Iris pigment epithelial cell (primary cell): ENCODE data around the gene HTR7.
"Not testable (repeated sequence)": the region's sequence is repeated elsewhere in the genome, so short reads cannot be mapped to it uniquely, and the experiment has no call there.

ENCODE experiments used
- DNase-seq: peaks from one replicate; pipeline ENCODE4 v3.0.0-alpha.2; 2011; ENCODE audit warnings: low read depth

The HTR7 gene

DNA sequence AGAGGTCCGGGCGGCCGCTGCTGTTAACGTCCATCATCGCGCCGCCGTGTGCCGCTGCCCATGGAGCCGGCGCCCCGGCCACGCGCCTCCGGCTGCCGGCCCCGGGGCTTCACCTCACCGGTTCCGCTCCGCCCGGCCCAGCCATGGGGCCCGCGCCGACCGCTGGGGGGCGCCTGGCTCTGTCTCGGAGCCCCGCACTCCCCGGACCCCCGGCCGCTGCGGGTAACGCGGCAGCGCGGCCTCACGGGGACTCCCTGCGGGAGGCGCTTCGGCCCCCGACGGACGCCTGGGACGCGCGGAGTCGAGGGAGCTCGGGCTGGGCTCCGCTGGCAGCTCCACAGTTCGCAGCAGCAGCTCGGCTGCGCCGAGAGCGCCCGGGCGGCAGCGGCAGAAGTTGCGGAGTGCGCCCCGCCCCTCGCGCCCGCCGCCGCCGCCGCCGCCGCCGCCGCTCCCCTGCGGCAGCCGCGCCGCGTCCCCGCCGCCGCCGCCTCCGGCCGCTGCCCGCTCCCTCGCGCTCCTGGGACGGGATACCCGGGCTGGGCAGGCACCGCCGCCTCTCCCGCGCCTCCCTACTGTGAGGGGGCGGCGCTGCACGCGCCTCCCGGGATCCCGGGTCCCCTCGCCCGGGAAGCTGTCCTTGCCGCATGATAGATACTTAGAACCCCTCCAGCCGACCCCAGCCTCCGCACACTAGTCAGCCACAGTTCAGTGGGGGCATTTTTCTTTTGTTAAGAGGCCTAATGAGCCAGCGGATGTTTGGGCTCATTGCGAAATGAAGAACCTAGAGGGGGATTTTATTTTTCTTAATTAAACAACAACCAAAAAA lies at the start of gene HTR7:
TSS of gene HTR7 (minus strand) at position 405 of the 826 bp plus-strand sequence. CDS start at position 37, 368 bp downstream.
- DNase-seq, result peak; percentile 47

DNA sequence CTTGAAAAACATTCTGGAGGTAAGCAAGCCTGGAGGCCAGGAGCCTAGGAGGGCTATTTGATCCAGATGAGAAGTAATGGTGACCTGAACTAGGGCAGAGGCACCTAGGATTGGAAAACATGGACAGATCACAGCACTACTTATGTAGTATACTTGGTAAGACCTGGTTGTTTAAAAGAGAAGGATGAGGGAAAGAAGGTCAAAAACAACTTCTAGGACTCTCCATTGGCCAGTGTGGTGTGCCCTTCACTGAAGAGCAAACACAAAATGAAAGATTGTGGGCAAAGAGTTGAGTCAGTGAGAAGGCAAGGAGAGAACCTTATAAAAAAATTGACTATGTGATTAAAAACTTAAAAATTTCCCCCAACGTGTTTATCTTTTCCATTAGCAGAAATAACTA lies 48.8 kb upstream of the HTR7 start:
- DNase-seq, result no peak

DNA sequence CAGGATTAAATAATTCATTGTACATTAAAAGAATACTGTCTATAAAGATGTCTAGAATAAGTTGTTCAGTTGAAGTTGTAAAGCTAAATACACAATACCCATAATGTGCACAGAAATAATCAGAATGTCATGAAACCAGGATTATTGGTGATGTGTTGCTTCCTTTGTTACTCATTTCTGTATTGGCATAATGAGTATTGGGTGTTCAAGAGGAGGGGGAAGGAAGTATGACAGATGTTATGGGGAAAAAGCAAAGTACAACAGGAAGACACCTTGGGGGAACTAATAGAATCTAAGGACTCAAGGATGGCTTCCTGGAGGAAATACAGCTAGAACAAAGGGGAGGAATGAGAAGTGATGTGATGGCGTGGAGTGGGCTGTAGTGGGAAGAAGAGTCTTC lies 48.1 kb upstream of the HTR7 start:
- no peak for DNase-seq

DNA sequence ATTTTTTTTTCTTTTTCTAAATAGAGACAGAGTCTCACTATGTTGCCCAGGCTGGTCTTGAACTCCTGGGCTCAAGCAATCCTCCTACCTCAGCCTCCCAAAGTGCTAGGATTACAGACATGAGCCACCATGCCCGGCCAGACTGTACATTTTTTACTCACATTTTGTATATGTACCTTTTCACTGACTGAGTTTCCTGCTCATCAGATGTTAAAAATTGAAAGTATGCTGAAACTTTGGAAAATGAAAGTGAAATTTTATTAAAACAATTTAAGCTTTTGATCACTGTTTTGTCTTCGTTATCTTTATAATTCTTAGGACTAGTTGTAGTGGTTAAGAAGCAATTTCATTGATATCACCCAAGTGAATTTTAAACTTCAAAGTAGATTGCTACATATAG lies 39.1 kb upstream of the HTR7 start:
- DNase-seq, result not testable (repeated sequence)

DNA sequence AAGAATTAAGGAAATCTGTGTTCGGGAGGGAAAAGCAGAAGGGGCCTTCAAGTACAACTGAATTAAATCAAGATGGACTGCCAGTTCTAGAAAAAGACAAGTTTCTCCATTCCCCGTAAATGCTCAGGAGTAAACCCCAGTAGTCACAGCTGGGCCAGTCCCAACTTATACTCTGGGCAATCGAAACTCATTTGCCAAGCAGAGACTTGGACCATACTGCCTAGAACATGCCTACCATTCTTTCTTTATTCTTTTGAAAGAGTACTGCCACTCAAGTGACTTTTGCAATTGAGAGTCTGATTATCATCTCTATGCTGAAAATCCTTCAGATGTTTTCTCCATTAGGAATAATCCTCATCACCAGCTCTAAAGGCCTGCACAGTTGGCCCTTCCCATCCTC lies 35.4 kb upstream of the HTR7 start:
- DNase-seq, result no peak

DNA sequence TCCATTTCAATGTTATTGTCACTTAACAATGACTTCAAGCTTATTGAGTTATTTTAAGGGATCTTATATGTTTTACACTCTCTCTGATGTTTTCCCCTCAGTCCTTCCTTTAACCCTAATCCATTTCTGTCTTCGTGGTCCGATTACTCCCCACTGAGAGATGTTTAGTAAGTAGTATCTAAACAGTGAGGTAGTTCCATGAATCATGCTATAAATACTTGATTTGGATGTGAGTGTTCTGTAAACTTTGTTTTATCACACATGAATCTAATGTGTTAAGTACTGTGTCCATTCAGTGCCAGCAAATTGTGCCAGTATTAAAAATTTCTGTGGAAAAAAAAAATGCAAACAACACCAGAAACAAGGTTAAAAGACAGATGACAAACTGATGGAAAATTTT lies 32.5 kb upstream of the HTR7 start:
- peak; percentile 54 for DNase-seq

DNA sequence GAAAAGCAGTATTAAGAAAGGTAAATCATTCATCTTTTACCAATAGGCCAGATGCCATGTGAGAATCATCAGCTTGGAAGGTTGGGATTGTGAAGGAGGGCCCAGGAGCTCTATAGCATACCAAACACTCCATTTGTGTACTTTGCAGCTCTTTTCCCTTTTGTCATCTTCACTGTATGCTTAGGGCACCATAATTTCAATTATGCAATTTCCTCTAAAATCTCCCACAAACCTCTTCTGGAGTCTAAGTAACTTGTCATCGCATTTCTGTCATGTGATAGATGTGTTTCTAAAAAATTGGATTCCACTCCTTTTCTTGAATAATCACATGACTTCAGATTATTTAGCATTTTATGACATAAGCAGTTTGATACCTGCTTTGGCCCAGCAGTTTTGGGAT lies 31.8 kb upstream of the HTR7 start:
- DNase-seq, result no peak

DNA sequence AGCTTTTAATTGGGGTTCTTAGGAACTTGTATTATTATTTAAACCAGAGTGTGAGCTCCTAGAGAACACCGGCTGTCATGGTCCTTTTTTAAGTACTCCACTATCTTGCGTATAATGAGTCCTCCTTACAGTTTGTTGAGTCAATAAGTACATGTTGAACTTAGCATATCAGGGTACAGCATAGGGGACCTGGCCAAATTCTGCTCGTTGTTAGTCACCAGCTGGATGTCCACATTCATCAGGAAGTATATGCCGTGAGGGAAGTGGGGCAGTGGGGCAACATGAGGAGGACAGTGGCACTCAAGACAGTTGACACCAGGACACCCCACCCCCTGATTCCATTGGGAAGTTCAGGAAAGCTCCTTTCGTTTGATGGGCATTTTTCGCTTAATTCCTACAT lies 30.5 kb upstream of the HTR7 start:
- DNase-seq, result no peak

DNA sequence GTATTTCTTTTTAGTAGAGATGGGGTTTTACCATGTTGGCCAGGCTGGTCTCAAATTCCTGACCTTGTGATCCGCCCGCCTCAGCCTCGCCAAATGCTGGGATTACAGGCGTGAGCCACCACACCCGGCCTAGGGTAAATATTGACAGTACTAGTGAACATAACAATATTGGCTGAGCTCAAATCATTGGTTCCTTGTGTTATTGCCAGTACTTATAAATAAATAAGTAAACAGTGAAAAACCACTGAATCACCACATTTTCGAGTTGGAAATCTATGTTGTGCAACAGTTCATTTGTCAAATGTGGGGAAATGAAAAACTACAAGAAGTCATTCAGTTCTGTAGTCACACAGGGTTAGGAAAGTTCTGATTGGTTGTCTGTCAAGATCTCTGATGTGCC lies 29.7 kb upstream of the HTR7 start:
- DNase-seq, result peak; percentile 22

DNA sequence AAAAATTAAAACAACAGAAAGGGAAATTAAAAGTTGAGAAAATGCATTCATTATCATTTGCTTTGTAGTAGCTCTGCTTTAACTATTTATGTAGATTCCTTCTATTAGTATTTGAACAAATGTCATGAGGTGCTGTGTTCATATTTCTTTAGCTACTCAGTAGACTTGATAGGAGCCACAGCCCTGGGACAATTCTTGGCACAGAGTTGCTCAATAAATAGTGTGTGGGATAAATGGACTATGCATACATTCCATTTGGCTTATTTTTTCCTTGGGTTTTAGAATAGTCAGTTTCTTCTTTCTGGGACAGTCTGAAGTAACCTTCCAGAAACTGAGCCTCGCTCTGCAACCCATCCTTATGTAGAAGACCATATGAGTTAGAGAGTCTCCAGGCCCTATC lies 27.3 kb upstream of the HTR7 start:
- DNase-seq, result peak; percentile 86

DNA sequence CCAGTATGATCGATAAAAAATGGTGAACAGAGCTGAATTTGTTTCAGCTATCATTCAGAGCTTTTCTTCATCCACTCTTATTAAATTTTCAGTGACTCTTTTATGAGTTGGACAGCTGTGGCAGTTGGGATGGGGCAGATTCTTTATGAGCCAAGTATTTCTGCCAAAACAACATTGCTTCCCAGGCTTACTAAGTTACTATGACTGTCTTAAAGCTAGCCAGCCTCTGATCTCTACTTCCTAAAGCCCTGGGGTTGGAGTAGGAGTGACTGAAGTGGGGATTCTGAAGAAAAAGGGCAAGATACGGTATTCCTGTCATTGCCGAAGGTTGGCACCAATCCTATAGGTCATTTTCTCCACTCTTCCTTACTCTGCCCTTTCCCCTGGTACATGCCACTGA lies 26.6 kb upstream of the HTR7 start:
- DNase-seq, result peak; percentile 63

DNA sequence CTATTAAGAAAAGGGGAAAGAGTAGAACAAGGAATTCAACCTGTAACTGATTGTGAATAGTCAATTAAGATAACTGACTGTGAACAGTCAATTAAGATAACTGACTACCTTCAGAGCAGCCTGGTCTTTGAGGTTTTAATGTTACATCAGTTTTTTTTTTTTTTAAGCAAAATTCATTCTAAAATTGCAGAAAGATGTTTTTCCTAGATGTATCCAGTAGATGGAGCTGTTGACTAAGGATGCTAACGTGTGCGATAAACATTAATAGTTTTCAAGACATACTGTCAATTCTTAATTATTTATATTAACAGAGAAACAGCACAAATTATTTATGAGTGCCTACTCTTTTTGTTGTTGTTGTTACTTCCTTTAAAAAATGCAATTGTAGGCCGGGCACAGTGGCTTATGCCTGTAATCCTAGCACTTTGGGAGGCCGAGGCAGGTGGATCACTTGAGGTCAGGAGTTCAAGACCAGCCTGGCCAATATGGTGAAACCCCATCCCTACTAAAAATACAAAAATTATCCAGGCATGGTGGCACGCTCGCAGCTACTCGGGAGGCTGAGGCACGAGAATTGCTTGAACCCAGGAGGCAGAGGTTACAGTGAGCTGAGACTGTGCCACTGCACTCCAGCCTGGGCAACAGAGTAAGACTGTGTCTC lies 22.4 kb upstream of the HTR7 start:
- DNase-seq, result peak; percentile 42

DNA sequence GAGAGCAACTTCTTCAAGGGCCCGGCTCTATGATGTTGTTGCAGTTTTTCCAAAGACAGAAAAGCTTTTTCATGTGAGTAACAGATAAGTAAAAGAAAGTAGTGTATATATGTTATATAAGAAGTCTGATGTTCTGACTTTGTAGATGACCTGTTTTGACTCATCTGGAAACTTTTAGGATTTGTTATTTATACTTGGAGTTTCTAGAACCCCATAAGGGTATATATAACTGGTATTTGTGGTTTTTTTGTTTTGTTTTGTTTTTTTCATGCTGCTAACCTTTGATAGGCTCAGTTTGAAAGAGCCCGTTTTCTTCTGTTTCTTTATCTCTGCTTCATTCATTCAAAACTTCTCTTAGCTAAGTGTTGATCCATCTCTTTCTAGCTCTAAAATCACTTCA lies 21.2 kb upstream of the HTR7 start:
- no peak for DNase-seq

DNA sequence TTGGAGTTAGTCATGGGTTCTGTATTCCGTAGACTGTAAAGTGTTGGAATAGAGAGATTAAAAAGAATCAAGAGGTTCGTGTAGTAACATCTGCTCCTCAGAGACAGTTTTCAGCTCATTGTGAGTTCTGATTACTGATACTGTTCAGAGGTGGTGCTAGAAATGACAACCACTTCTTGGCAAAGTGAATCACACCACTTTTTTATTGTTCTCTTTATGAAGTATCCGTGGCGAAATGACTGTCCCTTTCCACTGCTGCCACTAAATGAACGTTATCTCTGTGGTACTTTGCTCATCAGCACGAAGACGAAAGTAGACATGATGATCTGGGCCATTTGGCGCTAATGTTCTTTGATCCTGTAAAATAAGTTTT lies 14.8 kb upstream of the HTR7 start:
- no peak for DNase-seq

DNA sequence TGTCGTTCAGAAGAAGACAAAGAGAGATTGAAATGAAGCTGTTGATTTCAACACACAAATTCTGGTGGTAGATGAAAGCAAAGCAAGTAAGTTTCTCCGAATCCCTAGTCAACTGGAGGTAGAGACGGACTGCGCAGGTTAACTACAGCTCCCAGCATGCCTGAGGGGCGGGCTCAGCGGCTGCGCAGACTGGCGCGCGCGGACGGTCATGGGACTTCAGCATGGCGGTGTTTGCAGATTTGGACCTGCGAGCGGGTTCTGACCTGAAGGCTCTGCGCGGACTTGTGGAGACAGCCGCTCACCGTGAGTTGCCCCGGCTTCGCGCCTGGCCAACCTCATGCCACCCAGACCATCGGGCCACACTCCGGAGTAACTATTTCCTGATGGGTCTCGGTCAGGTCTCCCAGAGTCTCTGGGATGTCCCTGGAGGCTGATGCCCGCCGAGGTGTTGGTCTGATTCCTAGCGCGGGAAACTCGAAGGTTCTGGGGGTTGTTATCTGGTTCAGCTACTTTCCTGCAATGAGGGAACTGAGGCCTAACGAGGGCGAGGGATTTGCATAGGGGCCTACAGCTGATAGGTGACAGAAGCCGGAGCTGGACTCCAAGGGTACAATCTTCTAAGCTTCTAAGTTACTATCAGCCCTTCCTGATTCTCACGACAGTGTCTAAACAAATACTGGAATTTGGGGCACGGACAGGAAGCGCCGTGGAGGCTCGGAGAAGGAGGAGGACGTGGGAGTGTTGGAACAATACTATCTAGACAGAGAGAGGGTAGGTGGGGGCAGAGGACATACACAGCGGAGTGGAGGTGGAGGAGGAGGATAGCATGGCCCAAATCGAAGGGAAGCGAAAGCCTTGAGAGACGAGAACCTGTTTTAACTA lies 14.2 kb upstream of the HTR7 start, which contains the start of gene RPP30:
TSS of gene RPP30 (plus strand) at position 209 of the 882 bp plus-strand sequence. CDS start at position 222, 13 bp downstream.
- peak; percentile 90 for DNase-seq

DNA sequence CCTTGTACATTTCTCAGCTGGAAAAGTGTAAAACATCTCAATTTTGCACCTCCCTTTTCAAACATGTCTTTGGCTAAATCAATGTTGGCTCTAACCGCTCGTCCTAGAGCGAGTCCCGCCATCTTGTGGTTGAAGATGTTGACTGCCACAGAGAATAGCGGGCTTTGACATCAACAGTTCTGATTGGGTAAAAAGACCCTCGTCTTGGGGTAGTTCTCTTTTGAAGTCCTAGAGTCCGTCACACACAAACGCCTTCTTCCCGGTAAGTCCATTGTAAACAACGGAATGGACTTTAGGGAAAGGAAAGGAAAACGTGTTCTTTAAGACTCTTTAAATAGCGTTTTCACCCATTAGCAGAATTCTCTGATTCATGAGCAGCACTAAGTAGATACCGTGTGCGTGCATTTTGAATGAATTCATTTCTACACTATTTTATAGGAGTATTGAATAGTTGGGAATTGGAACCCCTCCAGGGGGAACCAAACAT lies 13.5 kb upstream of the HTR7 start:
- DNase-seq, result peak; percentile 86

DNA sequence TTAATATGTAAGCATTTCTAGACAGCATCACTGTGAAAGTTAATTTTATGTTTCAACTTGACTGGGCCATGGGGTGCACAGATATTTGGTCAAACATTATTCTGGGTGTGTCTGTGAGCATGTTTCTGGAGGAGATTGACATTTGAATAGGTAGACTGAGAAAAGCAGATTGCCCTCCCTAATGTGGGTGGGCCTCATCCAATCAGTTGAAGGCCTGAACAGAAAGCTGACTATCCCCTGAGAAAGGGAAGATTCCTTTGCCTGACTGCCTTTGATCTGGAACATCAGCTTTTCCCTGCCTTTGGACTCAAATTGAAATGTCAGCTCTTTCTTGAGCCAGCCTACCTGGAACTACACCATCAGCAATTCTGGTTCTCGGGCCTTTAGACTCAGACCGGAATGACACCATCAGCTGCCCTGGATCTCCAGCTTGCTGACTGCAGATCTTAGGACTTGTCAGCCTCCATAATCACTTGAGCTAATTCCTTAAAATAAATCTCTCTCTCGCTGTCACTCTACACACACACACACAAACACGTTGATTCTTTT lies 8.3 kb upstream of the HTR7 start:
- no peak for DNase-seq

DNA sequence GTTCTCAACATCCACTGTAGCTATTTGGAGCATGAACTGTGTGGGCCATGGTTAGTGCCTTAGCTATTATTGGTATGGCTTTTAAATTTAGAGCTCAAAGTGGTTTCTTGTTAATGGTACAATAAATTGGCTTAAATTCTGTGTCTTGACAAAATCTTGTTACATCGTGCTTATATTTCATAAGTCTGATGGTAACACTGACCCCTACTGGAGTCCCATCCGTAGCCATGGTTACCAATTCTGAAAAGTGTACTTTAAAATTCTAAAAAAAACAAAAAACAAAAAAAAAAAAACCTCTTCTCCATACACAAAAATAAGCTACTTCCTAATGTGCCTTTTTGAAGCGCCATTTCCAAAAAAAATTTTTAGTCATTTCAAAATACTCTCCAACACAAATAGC lies 7.6 kb upstream of the HTR7 start:
- no peak for DNase-seq

DNA sequence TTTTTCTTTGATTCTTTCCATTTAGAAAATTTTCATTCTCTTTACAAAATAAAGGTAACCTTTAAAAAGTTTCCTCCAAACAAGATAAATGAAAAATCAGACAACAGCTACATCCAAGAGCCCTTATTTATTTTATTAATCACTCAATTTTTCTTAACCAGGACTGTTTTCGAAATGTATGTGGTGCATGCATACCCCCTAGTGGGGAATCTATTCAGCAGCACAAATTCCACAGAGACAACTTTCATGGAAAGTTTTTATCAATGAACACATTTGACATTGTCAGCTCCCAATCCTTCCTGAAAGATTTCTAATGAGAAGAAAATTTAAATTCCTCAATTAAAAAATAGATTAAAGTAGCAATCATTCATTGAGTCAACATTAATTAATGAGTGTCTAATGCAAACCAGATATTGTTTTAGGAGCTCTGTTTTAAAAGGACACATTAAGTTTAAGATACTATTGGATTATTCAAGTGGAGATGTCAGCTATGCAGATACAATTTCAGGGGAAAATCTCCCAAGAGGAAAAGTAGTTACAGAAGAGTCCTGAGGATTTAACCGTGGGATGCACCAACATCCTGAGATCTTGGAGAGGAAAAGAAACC lies 5.2 kb upstream of the HTR7 start:
- peak; percentile 56 for DNase-seq

DNA sequence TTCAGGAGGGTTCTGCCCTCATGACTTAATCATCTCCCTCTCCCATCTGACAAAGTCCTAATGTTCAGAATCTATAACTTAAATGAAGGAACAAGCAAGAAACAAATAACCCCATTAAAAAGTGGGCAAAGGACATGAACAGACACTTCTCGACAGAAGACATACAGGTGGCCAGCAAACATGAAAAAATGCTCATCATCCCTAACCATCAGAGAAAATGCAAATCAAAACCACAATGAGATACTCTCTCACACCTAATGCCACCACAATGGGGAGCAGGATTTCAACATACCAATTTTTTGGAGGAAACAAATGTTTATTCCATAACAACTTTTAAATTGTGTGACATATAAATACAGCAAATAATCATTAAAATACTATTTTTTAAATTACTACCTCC lies 3.0 kb upstream of the HTR7 start:
- DNase-seq, result no peak

DNA sequence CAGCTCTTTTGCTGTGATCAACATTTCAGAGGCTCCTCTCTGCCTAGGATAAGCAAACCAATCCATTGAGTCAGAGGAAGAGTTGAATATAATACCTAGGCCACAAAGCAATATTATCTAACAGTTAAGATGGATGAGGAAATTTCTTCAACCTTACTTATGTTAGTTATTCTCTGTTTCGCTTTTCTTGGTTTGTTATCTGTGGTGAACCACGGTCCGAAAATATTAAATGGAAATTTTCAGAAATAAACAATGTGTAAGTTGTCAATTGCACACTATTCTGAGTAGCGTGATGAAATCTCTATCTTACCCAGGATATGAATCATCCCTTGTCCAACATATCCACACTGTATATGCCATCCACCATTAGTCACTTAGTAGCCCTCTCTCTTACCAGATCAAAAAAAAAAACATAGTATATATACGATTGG lies 1.5 kb upstream of the HTR7 start:
- DNase-seq, result peak; percentile 89
